AG09319 (cell line): ENCODE data around the gene MFN2.
"Not testable (repeated sequence)": the region's sequence is repeated elsewhere in the genome, so short reads cannot be mapped to it uniquely, and the experiment has no call there.

Source experiments
- DNase-seq: peaks from one replicate; pipeline ENCODE4 v3.0.0-alpha.2; 2010; ENCODE audit warnings: low read depth; ENCODE audit errors: extremely low read depth
- TF ChIP-seq, protein P1 (sequence below): IDR thresholded peaks from 2 replicates; pipeline ENCODE4 v1.5.1; 2011; ENCODE audit warnings: low read depth, mild to moderate bottlenecking, inconsistent platforms, low read length, moderate library complexity

MFN2 gene

DNA sequence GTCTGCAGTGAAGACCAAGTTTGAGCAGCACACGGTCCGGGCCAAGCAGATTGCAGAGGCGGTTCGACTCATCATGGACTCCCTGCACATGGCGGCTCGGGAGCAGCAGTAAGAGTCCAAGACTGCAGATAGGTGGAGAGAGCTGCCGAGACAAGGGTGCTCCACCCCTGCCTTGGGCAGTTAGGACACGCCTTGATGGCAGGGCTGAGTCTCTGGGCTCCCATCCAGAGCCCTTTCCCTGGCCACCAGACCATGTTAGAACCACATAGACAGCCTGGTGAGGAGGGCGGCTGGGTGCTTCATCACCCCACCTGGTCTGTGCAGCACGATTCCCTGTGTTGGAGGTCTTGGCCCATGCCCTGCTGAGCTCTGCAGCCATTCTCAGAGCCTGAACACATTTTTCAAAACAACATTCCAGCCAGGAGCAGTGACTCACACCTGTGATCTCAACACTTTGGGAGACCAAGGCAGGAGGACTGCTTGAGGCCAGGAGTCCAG lies 21.8 kb downstream of the MFN2 start:
- TF ChIP-seq, protein P1, sequence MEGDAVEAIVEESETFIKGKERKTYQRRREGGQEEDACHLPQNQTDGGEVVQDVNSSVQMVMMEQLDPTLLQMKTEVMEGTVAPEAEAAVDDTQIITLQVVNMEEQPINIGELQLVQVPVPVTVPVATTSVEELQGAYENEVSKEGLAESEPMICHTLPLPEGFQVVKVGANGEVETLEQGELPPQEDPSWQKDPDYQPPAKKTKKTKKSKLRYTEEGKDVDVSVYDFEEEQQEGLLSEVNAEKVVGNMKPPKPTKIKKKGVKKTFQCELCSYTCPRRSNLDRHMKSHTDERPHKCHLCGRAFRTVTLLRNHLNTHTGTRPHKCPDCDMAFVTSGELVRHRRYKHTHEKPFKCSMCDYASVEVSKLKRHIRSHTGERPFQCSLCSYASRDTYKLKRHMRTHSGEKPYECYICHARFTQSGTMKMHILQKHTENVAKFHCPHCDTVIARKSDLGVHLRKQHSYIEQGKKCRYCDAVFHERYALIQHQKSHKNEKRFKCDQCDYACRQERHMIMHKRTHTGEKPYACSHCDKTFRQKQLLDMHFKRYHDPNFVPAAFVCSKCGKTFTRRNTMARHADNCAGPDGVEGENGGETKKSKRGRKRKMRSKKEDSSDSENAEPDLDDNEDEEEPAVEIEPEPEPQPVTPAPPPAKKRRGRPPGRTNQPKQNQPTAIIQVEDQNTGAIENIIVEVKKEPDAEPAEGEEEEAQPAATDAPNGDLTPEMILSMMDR, result no peak
- DNase-seq, result no peak

DNA sequence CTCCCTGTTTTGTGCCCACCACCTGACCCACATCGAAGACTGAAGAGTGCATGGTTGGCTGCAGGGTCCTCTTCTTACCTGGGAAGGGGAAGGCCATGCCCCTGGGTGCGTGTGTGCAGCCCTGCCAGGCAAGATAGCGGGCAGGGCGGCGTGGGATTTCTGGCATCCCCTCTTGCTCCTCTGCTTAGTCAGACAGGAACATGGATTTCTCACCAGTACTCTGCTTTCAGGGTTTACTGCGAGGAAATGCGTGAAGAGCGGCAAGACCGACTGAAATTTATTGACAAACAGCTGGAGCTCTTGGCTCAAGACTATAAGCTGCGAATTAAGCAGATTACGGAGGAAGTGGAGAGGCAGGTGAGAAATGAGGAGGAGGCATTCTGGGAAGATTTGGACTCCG lies 23.5 kb downstream of the MFN2 start:
- no peak for DNase-seq
- TF ChIP-seq, protein P1, result no peak

DNA sequence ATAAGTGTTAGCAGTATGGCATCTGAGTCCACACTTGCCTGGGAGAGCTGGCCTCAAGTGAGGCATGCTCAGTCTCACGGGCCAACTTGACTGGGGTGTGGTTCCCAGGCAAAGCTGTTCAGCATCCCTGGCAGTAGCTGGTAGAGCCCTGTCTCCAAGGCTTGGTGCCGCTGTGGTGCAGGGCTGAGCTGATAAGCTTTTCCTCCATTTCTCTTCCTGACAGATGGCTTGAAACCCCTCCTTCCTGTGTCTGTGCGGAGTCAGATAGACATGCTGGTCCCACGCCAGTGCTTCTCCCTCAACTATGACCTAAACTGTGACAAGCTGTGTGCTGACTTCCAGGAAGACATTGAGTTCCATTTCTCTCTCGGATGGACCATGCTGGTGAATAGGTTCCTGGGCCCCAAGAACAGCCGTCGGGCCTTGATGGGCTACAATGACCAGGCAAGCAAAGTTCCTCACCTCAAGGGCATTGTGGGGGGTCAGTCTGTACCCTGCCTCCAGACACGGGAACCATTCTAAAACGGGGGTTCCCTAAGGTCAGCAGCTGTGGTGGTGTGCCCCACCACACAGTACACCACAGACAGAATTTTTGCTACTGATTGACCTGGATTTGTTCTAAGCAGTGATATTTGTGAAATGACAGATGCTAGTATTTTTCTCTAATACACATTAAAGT lies 25.4 kb downstream of the MFN2 start:
- TF ChIP-seq, protein P1, result no peak
- DNase-seq, result no peak

DNA sequence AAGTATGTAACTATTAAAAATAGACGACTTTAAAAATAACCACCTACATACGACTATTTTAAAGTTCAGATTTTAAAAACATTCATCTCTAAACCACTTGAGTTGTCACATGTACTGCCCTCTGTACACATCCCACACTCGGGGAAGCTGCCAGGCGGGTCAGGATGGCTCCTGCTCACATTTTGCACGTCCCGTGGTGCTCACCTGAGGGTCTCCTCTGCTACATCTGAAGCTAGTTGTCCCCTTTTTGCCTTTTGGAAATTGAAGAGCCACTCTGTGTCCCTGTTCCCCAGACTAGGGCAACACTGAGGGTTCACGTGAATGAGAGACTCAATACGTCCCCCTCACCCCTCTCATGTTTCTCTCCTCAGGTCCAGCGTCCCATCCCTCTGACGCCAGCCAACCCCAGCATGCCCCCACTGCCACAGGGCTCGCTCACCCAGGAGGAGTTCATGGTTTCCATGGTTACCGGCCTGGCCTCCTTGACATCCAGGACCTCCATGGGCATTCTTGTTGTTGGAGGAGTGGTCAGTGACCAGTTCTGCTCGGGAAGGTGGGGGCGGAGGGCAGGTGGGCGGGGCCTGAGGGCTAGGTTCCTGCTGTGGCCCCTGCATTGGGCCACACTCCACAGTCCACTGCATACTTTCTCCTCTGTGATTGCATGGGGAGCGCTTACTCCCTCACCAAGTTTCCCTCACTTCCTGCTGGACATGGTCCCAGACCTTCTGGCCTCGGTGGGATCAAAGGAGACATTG lies 26.1 kb downstream of the MFN2 start:
- TF ChIP-seq, protein P1, result no peak
- DNase-seq, result no peak

DNA sequence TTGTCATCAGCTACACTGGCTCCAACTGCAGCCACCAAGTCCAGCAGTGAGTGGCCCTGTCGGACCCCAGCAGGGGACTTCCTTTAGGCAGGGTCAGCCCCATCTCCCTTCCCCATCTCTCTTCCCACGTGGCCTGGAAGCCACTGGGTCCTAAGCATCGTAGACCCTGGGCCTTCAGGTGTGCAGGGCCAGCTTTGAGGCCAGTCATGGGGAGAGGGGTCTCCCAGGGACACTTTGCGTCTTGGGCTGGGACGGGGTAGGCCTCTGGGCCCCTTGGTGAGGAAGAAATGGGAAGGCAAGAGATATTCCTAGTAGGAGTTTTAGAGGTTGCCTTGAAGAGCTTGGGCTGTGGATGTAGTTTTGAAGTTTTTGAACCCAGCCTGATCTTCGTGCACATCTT lies 27.0 kb downstream of the MFN2 start:
- TF ChIP-seq, protein P1, result no peak
- no peak for DNase-seq

DNA sequence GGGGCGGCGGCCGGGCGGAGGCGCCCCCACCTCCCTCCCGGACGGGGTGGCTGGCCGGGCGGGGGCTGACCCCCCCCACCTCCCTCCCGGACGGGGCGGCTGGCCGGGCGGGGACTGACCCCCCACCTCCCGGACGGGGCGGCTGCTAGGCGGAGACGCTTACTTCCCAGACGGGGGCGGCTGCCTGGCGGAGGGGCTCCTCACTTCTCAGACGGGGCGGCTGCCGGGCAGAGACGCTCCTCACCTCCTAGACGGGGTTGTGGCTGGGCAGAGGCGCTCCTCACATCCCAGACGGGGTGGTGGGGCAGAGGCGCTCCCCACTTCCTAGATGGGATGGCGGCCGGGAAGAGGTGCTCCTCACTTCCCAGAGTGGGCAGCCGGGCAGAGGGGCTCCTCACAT lies 28.1 kb downstream of the MFN2 start:
- not testable (repeated sequence) for DNase-seq

DNA sequence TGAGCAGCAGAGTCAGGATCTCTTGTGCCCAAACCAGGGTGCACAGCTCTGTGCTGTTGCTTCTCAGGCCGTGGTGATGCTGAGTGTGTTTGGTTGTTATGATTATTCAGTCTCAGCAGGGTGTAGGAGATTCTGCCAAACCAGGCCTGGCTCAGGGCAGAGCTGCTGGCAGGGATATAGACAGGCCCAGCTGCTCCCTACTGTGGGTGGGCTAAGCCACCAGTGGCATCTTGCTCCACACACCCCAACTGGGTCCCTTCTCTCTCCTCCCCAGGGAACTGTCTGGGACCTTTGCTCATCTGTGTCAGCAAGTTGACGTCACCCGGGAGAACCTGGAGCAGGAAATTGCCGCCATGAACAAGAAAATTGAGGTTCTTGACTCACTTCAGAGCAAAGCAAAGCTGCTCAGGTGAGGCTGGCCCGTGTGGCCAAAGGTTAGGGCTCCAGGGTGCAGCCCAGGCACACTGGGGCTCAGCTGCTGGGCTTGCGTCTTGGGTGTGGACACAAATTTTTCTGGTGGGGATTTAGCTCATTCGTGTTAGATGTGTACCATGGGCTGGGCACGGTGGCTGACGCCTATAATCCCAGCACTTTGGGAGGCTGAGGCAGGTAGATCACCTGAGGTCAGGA lies 29.2 kb downstream of the MFN2 start:
- TF ChIP-seq, protein P1, result no peak
- no peak for DNase-seq
